Measurements from ENCODE around the gene CACNA1G. TPM values are rescaled to one million over a fixed set of nuclear protein-coding genes. Genes with fewer than 3 reads are reported as not detected.

Gene CACNA1G
- total RNA-seq, 2 experiments from 2014 or later: 0.05 TPM; not detected in 1

- ChIA-PET CTCF (interaction anchor here (1.0 to 1.4 kb wide), 2 partner anchors 26 to 29 kb away, joined by 3 to 4 read pairs; partner anchors contain the start of gene SPATA20), POLR2A (no interaction called here)
- intact Hi-C loops (cut with micrococcal nuclease): no loop called here
- H3K4me1 Mint-ChIP-seq (ENCODE audit: low read depth): no peaks in the 10 kb centered on the region
- no peaks in the 10 kb centered on the region for H3K36me3 Mint-ChIP-seq
- DNase-seq: no peak
- peaks cover 11% of the 10 kb centered on the region for H3K27me3 Mint-ChIP-seq
- H3K27ac Mint-ChIP-seq: no peak overlapping the region
- H3K4me3 Mint-ChIP-seq: no peak overlapping the region
- no peaks in the 10 kb centered on the region for H3K9me3 Mint-ChIP-seq
These were observed 15.2 kb downstream of the CACNA1G start for GRCh38 chr17:50575581-50576210.

- Mint-ChIP-seq H3K4me1 (ENCODE audit: low read depth) (no peaks in the 10 kb centered on the region), H3K9me3 (no peaks in the 10 kb centered on the region), H3K27me3 (peaks cover 7% of the 10 kb centered on the region), H3K36me3 (no peaks in the 10 kb centered on the region), H3K27ac (no peak overlapping the region), H3K4me3 (no peak overlapping the region)
- DNase-seq: no peak
- intact Hi-C loops (cut with micrococcal nuclease): no loop called here
- POLR2A ChIA-PET: no interaction called here
- CTCF ChIA-PET: interaction anchor here (1.4 kb wide), 1 partner anchor 30 kb away, joined by 4 read pairs; the partner anchor contains the start of gene SPATA20
These were observed 16.3 kb downstream of the CACNA1G start for GRCh38 chr17:50576864-50577263.

GRCh38 chr17:50577451-50577954, 17.0 kb downstream of the CACNA1G start:
- no peak for DNase-seq
- Mint-ChIP-seq H3K27me3 (peaks cover 7% of the 10 kb centered on the region), H3K4me3 (no peak overlapping the region), H3K9me3 (no peaks in the 10 kb centered on the region), H3K36me3 (no peaks in the 10 kb centered on the region), H3K27ac (no peak overlapping the region), H3K4me1 (ENCODE audit: low read depth) (no peaks in the 10 kb centered on the region)
- intact Hi-C loops (cut with micrococcal nuclease): no loop called here
- ChIA-PET CTCF (no interaction called here), POLR2A (no interaction called here)

- intact Hi-C loops (cut with micrococcal nuclease): no loop called here
- no peak for DNase-seq
- Mint-ChIP-seq H3K27ac (no peak overlapping the region), H3K36me3 (no peaks in the 10 kb centered on the region), H3K27me3 (peaks cover 7% of the 10 kb centered on the region), H3K4me1 (ENCODE audit: low read depth) (no peaks in the 10 kb centered on the region), H3K9me3 (no peaks in the 10 kb centered on the region), H3K4me3 (no peak overlapping the region)
- ChIA-PET CTCF (no interaction called here), POLR2A (no interaction called here)
These were observed 17.7 kb downstream of the CACNA1G start for GRCh38 chr17:50578173-50578572.

GRCh38 chr17:50579399-50579798, 18.9 kb downstream of the CACNA1G start:
- H3K27me3 Mint-ChIP-seq: peaks cover 7% of the 10 kb centered on the region
- H3K4me1 Mint-ChIP-seq (ENCODE audit: low read depth): no peaks in the 10 kb centered on the region
- intact Hi-C loops (cut with micrococcal nuclease): no loop called here
- no peak for DNase-seq
- H3K27ac Mint-ChIP-seq: no peak overlapping the region
- H3K9me3 Mint-ChIP-seq: no peaks in the 10 kb centered on the region
- H3K4me3 Mint-ChIP-seq: no peak overlapping the region
- no peaks in the 10 kb centered on the region for H3K36me3 Mint-ChIP-seq
- ChIA-PET CTCF (no interaction called here), POLR2A (no interaction called here)

- ChIA-PET POLR2A (no interaction called here), CTCF (no interaction called here)
- no peak overlapping the region for H3K4me3 Mint-ChIP-seq
- H3K36me3 Mint-ChIP-seq: no peaks in the 10 kb centered on the region
- H3K27ac Mint-ChIP-seq: no peak overlapping the region
- H3K27me3 Mint-ChIP-seq: peaks cover 7% of the 10 kb centered on the region
- no peaks in the 10 kb centered on the region for H3K9me3 Mint-ChIP-seq
- intact Hi-C loops (cut with micrococcal nuclease): no loop called here
- no peak for DNase-seq
- H3K4me1 Mint-ChIP-seq (ENCODE audit: low read depth): no peaks in the 10 kb centered on the region
These were observed 20.1 kb downstream of the CACNA1G start for GRCh38 chr17:50580646-50581045.

- Mint-ChIP-seq H3K4me3 (no peak overlapping the region), H3K36me3 (no peaks in the 10 kb centered on the region), H3K9me3 (no peaks in the 10 kb centered on the region), H3K27me3 (peaks cover 7% of the 10 kb centered on the region), H3K4me1 (ENCODE audit: low read depth) (no peaks in the 10 kb centered on the region), H3K27ac (no peak overlapping the region)
- intact Hi-C loops (cut with micrococcal nuclease): no loop called here
- CTCF ChIA-PET: no interaction called here
- no peak for DNase-seq
- POLR2A ChIA-PET: no interaction called here
These were observed 20.8 kb downstream of the CACNA1G start for GRCh38 chr17:50581316-50581715.

- intact Hi-C loops (cut with micrococcal nuclease): no loop called here
- POLR2A ChIA-PET: no interaction called here
- no peaks in the 10 kb centered on the region for H3K9me3 Mint-ChIP-seq
- CTCF ChIA-PET: interaction anchor here (1.0 kb wide), 1 partner anchor 15 kb away, joined by 4 read pairs; no protein-coding TSS in a partner anchor
- no peak for DNase-seq
- H3K4me3 Mint-ChIP-seq: no peak overlapping the region
- no peaks in the 10 kb centered on the region for H3K4me1 Mint-ChIP-seq (ENCODE audit: low read depth)
- no peaks in the 10 kb centered on the region for H3K36me3 Mint-ChIP-seq
- H3K27ac Mint-ChIP-seq: no peak overlapping the region
- H3K27me3 Mint-ChIP-seq: peaks cover 7% of the 10 kb centered on the region
These were observed 22.2 kb downstream of the CACNA1G start for GRCh38 chr17:50582741-50583140.

- DNase-seq: no peak
- H3K27me3 Mint-ChIP-seq: peaks cover 4% of the 10 kb centered on the region
- no peaks in the 10 kb centered on the region for H3K36me3 Mint-ChIP-seq
- no peaks in the 10 kb centered on the region for H3K9me3 Mint-ChIP-seq
- no peak overlapping the region for H3K27ac Mint-ChIP-seq
- ChIA-PET CTCF (interaction anchor here (1.0 kb wide), 1 partner anchor 16 kb away, joined by 4 read pairs; no protein-coding TSS in a partner anchor), POLR2A (no interaction called here)
- H3K4me3 Mint-ChIP-seq: no peak overlapping the region
- no peaks in the 10 kb centered on the region for H3K4me1 Mint-ChIP-seq (ENCODE audit: low read depth)
- intact Hi-C loops (cut with micrococcal nuclease): no loop called here
These were observed 23.1 kb downstream of the CACNA1G start for GRCh38 chr17:50583641-50584040.

GRCh38 chr17:50584116-50584515, 23.6 kb downstream of the CACNA1G start:
- ChIA-PET CTCF (no interaction called here), POLR2A (no interaction called here)
- no peaks in the 10 kb centered on the region for H3K4me1 Mint-ChIP-seq (ENCODE audit: low read depth)
- intact Hi-C loops (cut with micrococcal nuclease): no loop called here
- no peaks in the 10 kb centered on the region for H3K27me3 Mint-ChIP-seq
- no peaks in the 10 kb centered on the region for H3K36me3 Mint-ChIP-seq
- H3K4me3 Mint-ChIP-seq: no peak overlapping the region
- no peak for DNase-seq
- no peaks in the 10 kb centered on the region for H3K9me3 Mint-ChIP-seq
- no peak overlapping the region for H3K27ac Mint-ChIP-seq

GRCh38 chr17:50584749-50585148, 24.2 kb downstream of the CACNA1G start:
- ChIA-PET POLR2A (no interaction called here), CTCF (no interaction called here)
- Mint-ChIP-seq H3K36me3 (no peaks in the 10 kb centered on the region), H3K27me3 (no peaks in the 10 kb centered on the region), H3K4me1 (ENCODE audit: low read depth) (no peaks in the 10 kb centered on the region), H3K27ac (no peak overlapping the region), H3K9me3 (no peaks in the 10 kb centered on the region), H3K4me3 (no peak overlapping the region)
- no peak for DNase-seq
- intact Hi-C loops (cut with micrococcal nuclease): no loop called here

- Mint-ChIP-seq H3K9me3 (no peaks in the 10 kb centered on the region), H3K27ac (no peak overlapping the region), H3K4me1 (ENCODE audit: low read depth) (no peaks in the 10 kb centered on the region), H3K4me3 (no peak overlapping the region), H3K36me3 (no peaks in the 10 kb centered on the region), H3K27me3 (no peaks in the 10 kb centered on the region)
- intact Hi-C loops (cut with micrococcal nuclease): no loop called here
- ChIA-PET POLR2A (no interaction called here), CTCF (no interaction called here)
- no peak for DNase-seq
These were observed 24.8 kb downstream of the CACNA1G start for GRCh38 chr17:50585346-50585745.

GRCh38 chr17:50585891-50586290, 25.4 kb downstream of the CACNA1G start:
- Mint-ChIP-seq H3K36me3 (no peaks in the 10 kb centered on the region), H3K9me3 (no peaks in the 10 kb centered on the region), H3K27me3 (no peaks in the 10 kb centered on the region), H3K27ac (no peak overlapping the region), H3K4me3 (no peak overlapping the region), H3K4me1 (ENCODE audit: low read depth) (no peaks in the 10 kb centered on the region)
- DNase-seq: no peak
- intact Hi-C loops (cut with micrococcal nuclease): no loop called here
- ChIA-PET CTCF (no interaction called here), POLR2A (no interaction called here)

All from activated CD4-positive, alpha-beta memory T cell treated with anti-CD3 and anti-CD28 coated beads for 36 hours (primary cell).